Measurements from ENCODE around the gene ATXN7L1. TPM values are rescaled to one million over a fixed set of nuclear protein-coding genes. Genes with fewer than 3 reads are reported as not detected.

ATXN7L1 gene
- total RNA-seq, 1 experiment from 2014 or later, result 38.5 TPM

GRCh38 chr7:105794741-105795729, 81.4 kb downstream of the ATXN7L1 start:
- H3K9me3 Mint-ChIP-seq, result 0 out of 2 replicates have a peak, but pooled peaks cover 2% of the 10 kb centered on the region
- DNase-seq (ENCODE audit: low spot score) (no peak), ATAC-seq (no peak)
- no peaks in the 10 kb centered on the region for H3K27me3 Mint-ChIP-seq (ENCODE audit: low read depth)
- no peak for TF ChIP-seq JAZF1 (CRISPR knock-in tag; IDR thresholded peaks at IDR 0.05)
- TF ChIP-seq ATF3 (CRISPR knock-in tag; conservative IDR thresholded peaks at IDR 0.05), result no peak
- no peak for TF ChIP-seq JUN (CRISPR knock-in tag; IDR thresholded peaks at IDR 0.05)
- no peak for TF ChIP-seq ERG (CRISPR knock-in tag; IDR thresholded peaks at IDR 0.05)
- no peak for TF ChIP-seq ZNF281 (CRISPR knock-in tag; IDR thresholded peaks at IDR 0.05)
- TF ChIP-seq GABPB1 (CRISPR knock-in tag; IDR thresholded peaks at IDR 0.05), result no peak
- TF ChIP-seq ZSCAN18 (CRISPR knock-in tag; IDR thresholded peaks at IDR 0.05), result no peak
- TF ChIP-seq E2F5 (CRISPR knock-in tag; IDR thresholded peaks at IDR 0.05), result no peak
- TF ChIP-seq ETV6 (CRISPR knock-in tag; IDR thresholded peaks at IDR 0.05), result no peak
- H3K27ac Mint-ChIP-seq, result peak overlapping the region; percentile 69
- no peak overlapping the region for H3K4me3 Mint-ChIP-seq
- CTCF ChIA-PET, result interaction anchor here (0.9 to 2.1 kb wide), 3 partner anchors 82 to 142 kb away, joined by 3 to 7 read pairs (median 5); partner anchors contain the start of gene ATXN7L1
- peaks cover 18% of the 10 kb centered on the region for H3K36me3 Mint-ChIP-seq
- peaks cover 55% of the 10 kb centered on the region for H3K4me1 Mint-ChIP-seq
- POLR2A ChIA-PET, result no interaction called here

GRCh38 chr7:105792488-105793370, 83.7 kb downstream of the ATXN7L1 start:
- Mint-ChIP-seq H3K4me1 (peaks cover 53% of the 10 kb centered on the region), H3K27me3 (ENCODE audit: low read depth) (no peaks in the 10 kb centered on the region), H3K4me3 (no peak overlapping the region), H3K36me3 (peaks cover 18% of the 10 kb centered on the region), H3K27ac (no peak overlapping the region), H3K9me3 (0 out of 2 replicates have a peak, but pooled peaks cover 2% of the 10 kb centered on the region)
- CTCF ChIA-PET, result interaction anchor here (0.6 to 1.0 kb wide), 2 partner anchors 113 to 136 kb away, joined by 3 to 4 read pairs; no protein-coding TSS in a partner anchor
- DNase-seq (ENCODE audit: low spot score) (no peak), ATAC-seq (no peak)
- POLR2A ChIA-PET, result no interaction called here
- no peak for TF ChIP-seq EMX1 (CRISPR knock-in tag; IDR thresholded peaks at IDR 0.05)
- no peak for TF ChIP-seq AFF4 (CRISPR knock-in tag; IDR thresholded peaks at IDR 0.05; ENCODE audit: borderline replicate concordance)
- no peak for TF ChIP-seq ZNF425 (CRISPR knock-in tag; conservative IDR thresholded peaks at IDR 0.05)
